GM23338 (cell line): ENCODE data around the gene MEF2D. TPM values are rescaled to one million over a fixed set of nuclear protein-coding genes. Genes with fewer than 3 reads are reported as not detected.

Experiments used
- ATAC-seq: fragments of 200-7000 bp; cut with Tn5 transposase; 3 replicates; pipeline ENCODE4 v1.9.1; 2020
- DNase-seq: peaks from one replicate; pipeline ENCODE4 v3.0.0-alpha.2; 2015; ENCODE audit warnings: low spot score
- H2AFZ ChIP-seq: fragments of 200-600 bp; sonication (generic); 2 replicates; pipeline ENCODE4 v1.8.0; 2016; ENCODE audit warnings: antibody characterized with exemption, mild to moderate bottlenecking, moderate library complexity
- H3F3A ChIP-seq: fragments of 200-600 bp; sonication (generic); replicated peaks from 2 replicates; pipeline ENCODE4 v1.8.0; 2017; ENCODE audit warnings: antibody characterized with exemption, mixed run types, low read depth
- H3K27ac ChIP-seq: fragments of 200-600 bp; sonication (generic); 2 replicates; pipeline ENCODE4 v1.6.1; 2016; ENCODE audit warnings: low read depth
- H3K27me3 ChIP-seq: fragments of 200-600 bp; sonication (generic); 2 replicates; pipeline ENCODE4 v1.8.0; 2016; ENCODE audit warnings: mild to moderate bottlenecking, mixed run types, moderate library complexity; ENCODE audit not compliant: insufficient read depth
- H3K36me3 ChIP-seq: fragments of 200-600 bp; sonication (generic); 2 replicates; pipeline ENCODE4 v1.8.0; 2016; ENCODE audit warnings: mild to moderate bottlenecking; ENCODE audit not compliant: insufficient read depth
- H3K4me1 ChIP-seq: fragments of 200-600 bp; sonication (generic); 2 replicates; pipeline ENCODE4 v1.8.0; 2016; ENCODE audit warnings: mild to moderate bottlenecking, moderate library complexity; ENCODE audit not compliant: insufficient read depth
- H3K4me2 ChIP-seq: fragments of 200-600 bp; sonication (generic); 2 replicates; pipeline ENCODE4 v1.7.1; 2017; ENCODE audit warnings: mixed run types
- H3K4me3 ChIP-seq: fragments of 200-600 bp; sonication (generic); 2 replicates; pipeline ENCODE4 v1.6.1; 2016; ENCODE audit warnings: mixed run types
- H3K79me2 ChIP-seq: fragments of 200-600 bp; sonication (generic); replicated peaks from 2 replicates; pipeline ENCODE4 v1.8.0; 2017; ENCODE audit warnings: mild to moderate bottlenecking; ENCODE audit not compliant: insufficient read depth
- H3K9me2 ChIP-seq: fragments of 200-600 bp; sonication (generic); 2 replicates; pipeline ENCODE4 v1.8.0; 2017; ENCODE audit not compliant: insufficient read depth
- H4K20me1 ChIP-seq: fragments of 200-600 bp; sonication (generic); replicated peaks from 2 replicates; pipeline ENCODE4 v1.8.0; 2017; ENCODE audit warnings: mild to moderate bottlenecking; ENCODE audit not compliant: insufficient read depth
- H3K27ac Mint-ChIP-seq: 2 replicates; pipeline ENCODE4 v1.8.0; 2020; ENCODE audit warnings: inconsistent platforms, mild to moderate bottlenecking, moderate library complexity, mixed read lengths
- H3K27me3 Mint-ChIP-seq: 3 replicates; pipeline ENCODE4 v1.8.0; 2022; ENCODE audit warnings: low read depth, mild to moderate bottlenecking, moderate library complexity, mixed read lengths, inconsistent platforms; ENCODE audit not compliant: insufficient read depth, poor library complexity
- H3K36me3 Mint-ChIP-seq: 3 replicates; pipeline ENCODE4 v1.8.0; 2021; ENCODE audit warnings: low read depth, mild to moderate bottlenecking, inconsistent platforms, moderate library complexity, mixed read lengths
- H3K4me1 Mint-ChIP-seq: 3 replicates; pipeline ENCODE4 v1.8.0; 2020; ENCODE audit warnings: mild to moderate bottlenecking, inconsistent platforms, mixed read lengths
- H3K4me3 Mint-ChIP-seq: 3 replicates; pipeline ENCODE4 v1.8.0; 2021; ENCODE audit warnings: moderate library complexity, mild to moderate bottlenecking, inconsistent platforms, mixed read lengths
- H3K9me3 Mint-ChIP-seq: 3 replicates; pipeline ENCODE4 v1.8.0; 2020; ENCODE audit warnings: moderate library complexity, mild to moderate bottlenecking, inconsistent platforms, mixed read lengths
- CREB1 ChIP-seq: fragments of 250-450 bp; sonication (Bioruptor Pico); IDR thresholded peaks from 2 replicates; pipeline ENCODE4 v1.5.0; 2020; ENCODE audit warnings: low read depth, mild to moderate bottlenecking, moderate library complexity
- ETS1 ChIP-seq: IDR thresholded peaks from 2 replicates; pipeline ENCODE4 v1.6.1; 2016; ENCODE audit warnings: antibody characterized with exemption
- EZH2 ChIP-seq: fragments of 200-600 bp; sonication (generic); IDR thresholded peaks from one replicate; pipeline ENCODE4 v1.8.0; 2017; ENCODE audit warnings: antibody characterized with exemption, mild to moderate bottlenecking, low read depth; ENCODE audit not compliant: unreplicated experiment
- EZH2phosphoT487 ChIP-seq: fragments of 200-600 bp; sonication (generic); IDR thresholded peaks from one replicate; pipeline ENCODE4 v1.8.1; 2018; ENCODE audit warnings: antibody characterized with exemption; ENCODE audit not compliant: unreplicated experiment
- NANOG ChIP-seq: IDR thresholded peaks from 2 replicates; pipeline ENCODE4 v1.6.1; 2016; ENCODE audit warnings: antibody characterized with exemption, borderline replicate concordance
- POLR2AphosphoS5 ChIP-seq: IDR thresholded peaks from 2 replicates; pipeline ENCODE4 v1.6.1; 2016; ENCODE audit warnings: antibody characterized with exemption, low read depth
- STAT1 ChIP-seq: IDR thresholded peaks from one replicate; pipeline ENCODE4 v1.6.1; 2016; ENCODE audit warnings: antibody characterized with exemption; ENCODE audit not compliant: unreplicated experiment
- ZNF114 ChIP-seq: fragments of 250-450 bp; sonication (Bioruptor Pico); IDR thresholded peaks from 2 replicates; pipeline ENCODE4 v1.5.0; 2020; ENCODE audit warnings: mild to moderate bottlenecking, moderate library complexity
- ZNF331 ChIP-seq: fragments of 250-450 bp; sonication (Bioruptor Pico); IDR thresholded peaks from 2 replicates; pipeline ENCODE4 v1.5.0; 2020; ENCODE audit warnings: low read depth, mild to moderate bottlenecking, moderate library complexity
- polyA plus RNA-seq: library from polyadenylated mRNA; unstranded; fragments of >200 nt; fragmentation: Nextera tagmentation; extraction: Ambion mirVana; gene quantifications from 2 replicates; pipeline ENCODE4 v1.2.1, GENCODE V29; 2016
- total RNA-seq: library from RNA; depleted of rRNA; stranded (reverse); fragments of >200 nt; shearing (Covaris generic); gene quantifications from 2 replicates; pipeline ENCODE4 v1.2.3, GENCODE V29; 2014
- TF ChIP-seq, protein P1 (sequence below): IDR thresholded peaks from one replicate; pipeline ENCODE4 v1.6.1; 2018; ENCODE audit warnings: antibody characterized with exemption; ENCODE audit not compliant: unreplicated experiment

MEF2D gene
- total and polyA plus RNA-seq, 2 experiments from 2014 or later = 10.6 to 15.5 TPM

DNA sequence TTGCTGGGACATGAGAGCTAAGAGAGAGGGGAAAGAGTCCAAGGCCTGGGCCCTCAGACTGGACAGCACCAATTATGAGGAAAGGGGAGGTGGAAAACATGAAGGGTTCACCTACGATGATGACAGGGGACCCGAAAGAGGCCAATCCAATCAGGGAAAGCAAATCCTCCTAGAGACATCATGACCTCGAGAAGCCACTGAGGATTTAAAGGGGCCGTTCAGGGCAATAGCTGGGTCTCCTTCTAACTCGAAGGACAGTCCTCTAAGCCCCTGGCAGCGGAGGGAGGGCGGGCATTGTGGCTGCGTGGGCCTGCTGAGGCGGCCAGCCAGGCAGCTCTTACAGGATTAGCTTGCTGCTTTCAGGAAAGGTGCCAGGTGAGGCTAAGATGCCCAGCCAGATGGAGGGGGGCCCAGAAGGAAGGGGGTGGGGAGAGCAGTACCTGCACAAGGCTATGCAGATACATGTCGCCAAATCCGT lies 7.4 kb downstream of the MEF2D start (continued):
- no peak for TF ChIP-seq ZNF331 (CRISPR knock-in tag)
- TF ChIP-seq, protein P1, sequence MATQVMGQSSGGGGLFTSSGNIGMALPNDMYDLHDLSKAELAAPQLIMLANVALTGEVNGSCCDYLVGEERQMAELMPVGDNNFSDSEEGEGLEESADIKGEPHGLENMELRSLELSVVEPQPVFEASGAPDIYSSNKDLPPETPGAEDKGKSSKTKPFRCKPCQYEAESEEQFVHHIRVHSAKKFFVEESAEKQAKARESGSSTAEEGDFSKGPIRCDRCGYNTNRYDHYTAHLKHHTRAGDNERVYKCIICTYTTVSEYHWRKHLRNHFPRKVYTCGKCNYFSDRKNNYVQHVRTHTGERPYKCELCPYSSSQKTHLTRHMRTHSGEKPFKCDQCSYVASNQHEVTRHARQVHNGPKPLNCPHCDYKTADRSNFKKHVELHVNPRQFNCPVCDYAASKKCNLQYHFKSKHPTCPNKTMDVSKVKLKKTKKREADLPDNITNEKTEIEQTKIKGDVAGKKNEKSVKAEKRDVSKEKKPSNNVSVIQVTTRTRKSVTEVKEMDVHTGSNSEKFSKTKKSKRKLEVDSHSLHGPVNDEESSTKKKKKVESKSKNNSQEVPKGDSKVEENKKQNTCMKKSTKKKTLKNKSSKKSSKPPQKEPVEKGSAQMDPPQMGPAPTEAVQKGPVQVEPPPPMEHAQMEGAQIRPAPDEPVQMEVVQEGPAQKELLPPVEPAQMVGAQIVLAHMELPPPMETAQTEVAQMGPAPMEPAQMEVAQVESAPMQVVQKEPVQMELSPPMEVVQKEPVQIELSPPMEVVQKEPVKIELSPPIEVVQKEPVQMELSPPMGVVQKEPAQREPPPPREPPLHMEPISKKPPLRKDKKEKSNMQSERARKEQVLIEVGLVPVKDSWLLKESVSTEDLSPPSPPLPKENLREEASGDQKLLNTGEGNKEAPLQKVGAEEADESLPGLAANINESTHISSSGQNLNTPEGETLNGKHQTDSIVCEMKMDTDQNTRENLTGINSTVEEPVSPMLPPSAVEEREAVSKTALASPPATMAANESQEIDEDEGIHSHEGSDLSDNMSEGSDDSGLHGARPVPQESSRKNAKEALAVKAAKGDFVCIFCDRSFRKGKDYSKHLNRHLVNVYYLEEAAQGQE = no peak
- no peak for TF ChIP-seq ETS1

- H3K79me2 ChIP-seq = peaks cover 76% of the 10 kb centered on the region
- no peaks in the 10 kb centered on the region for H3K27me3 ChIP-seq
- Mint-ChIP-seq H3K27ac (peak overlapping the region; percentile 2; the same call in 1 of the 2 replicates), H3K36me3 (peaks cover 6% of the 10 kb centered on the region; the same call in 2 of the 3 replicates), H3K4me1 (peaks cover 93% of the 10 kb centered on the region), H3K9me3 (no peaks in the 10 kb centered on the region; the same call in 2 of the 3 replicates), H3K27me3 (peaks cover 18% of the 10 kb centered on the region), H3K4me3 (no peak overlapping the region; the same call in 2 of the 3 replicates)
- peaks cover 14% of the 10 kb centered on the region for H4K20me1 ChIP-seq
- H3K9me2 ChIP-seq = no peaks in the 10 kb centered on the region
- H3K4me1 ChIP-seq = peaks cover 70% of the 10 kb centered on the region
- ATAC-seq (no peak), DNase-seq (no peak)
- H3K27ac ChIP-seq = no peak overlapping the region
- no peaks in the 10 kb centered on the region for H3F3A ChIP-seq
- no peak overlapping the region for H3K4me3 ChIP-seq
- no peaks in the 10 kb centered on the region for H3K36me3 ChIP-seq
- no peak overlapping the region for H3K4me2 ChIP-seq
- no peak overlapping the region for H2AFZ ChIP-seq
- TF ChIP-seq STAT1 = no peak
- TF ChIP-seq ZNF331 (CRISPR knock-in tag) = no peak
- TF ChIP-seq EZH2phosphoT487 = no peak
- TF ChIP-seq POLR2AphosphoS5 = no peak
- no peak for TF ChIP-seq CREB1 (CRISPR knock-in tag)
- no peak for TF ChIP-seq ETS1
- TF ChIP-seq NANOG = no peak
- no peak for TF ChIP-seq EZH2
- TF ChIP-seq, protein P1 = no peak
- no peak for TF ChIP-seq ZNF114 (CRISPR knock-in tag)
Measured at GRCh38 chr1:156492591-156493080, 7.9 kb downstream of the MEF2D start.
